Measurements from ENCODE around the gene C18orf32.
A peak's percentile ranks its signal among the peaks of the same experiment; 100 is the strongest.

The C18orf32 gene

DNA sequence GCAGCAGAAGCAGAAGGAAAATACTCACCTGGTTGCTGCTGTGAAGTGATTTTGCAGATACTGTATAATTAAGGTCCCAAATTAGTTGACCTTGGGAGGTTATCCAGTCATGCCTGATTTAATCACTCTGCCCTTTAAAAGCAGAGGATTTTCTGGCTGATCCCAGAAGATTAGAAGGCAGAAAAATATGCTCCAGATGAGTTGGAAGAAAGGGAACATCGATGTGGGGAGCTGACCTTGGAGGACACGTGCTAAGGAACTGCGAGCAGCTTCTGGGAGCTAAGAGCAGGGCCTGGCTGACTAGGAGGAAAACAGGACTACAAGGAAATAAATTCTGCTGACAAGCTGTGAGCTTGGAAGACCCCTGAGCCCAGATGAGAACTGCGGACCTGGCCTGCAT is 13.3 kb downstream of the C18orf32 start:
- H3K4me2 ChIP-seq: no peak overlapping the region
- H3K9ac ChIP-seq: no peak overlapping the region
- peaks cover 29% of the 10 kb centered on the region for H3K4me1 ChIP-seq
- TF ChIP-seq Cebpa-rat (IDR thresholded peaks at IDR 0.05): no peak
- no peaks in the 10 kb centered on the region for H4K20me1 ChIP-seq
- H3K27me3 ChIP-seq: no peaks in the 10 kb centered on the region
- H3K27ac ChIP-seq: no peak overlapping the region
- H3K9me3 ChIP-seq: no peaks in the 10 kb centered on the region; the same call in 1 of the 2 replicates
- no peak overlapping the region for H3K4me3 ChIP-seq
- H3K36me3 ChIP-seq: peaks cover 8% of the 10 kb centered on the region

DNA sequence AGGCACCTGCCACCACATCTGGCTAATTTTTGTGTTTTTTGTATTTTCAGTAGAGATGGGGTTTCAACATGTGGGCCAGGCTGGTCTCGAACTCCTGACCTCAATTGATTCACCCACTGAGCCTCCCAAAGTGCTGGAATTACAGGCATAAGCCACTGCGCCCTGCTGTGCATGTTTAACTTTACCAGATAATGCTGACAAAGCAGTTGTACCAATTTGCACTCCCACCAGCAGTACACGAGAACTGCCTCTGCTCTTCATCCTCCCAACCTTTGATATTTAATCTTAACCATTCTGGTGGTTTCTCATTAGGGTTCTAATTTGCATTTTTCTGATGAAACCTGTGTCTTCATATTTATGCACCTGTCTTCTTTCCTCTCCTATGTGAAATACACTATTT is 14.6 kb downstream of the C18orf32 start:
- H3K4me3 ChIP-seq: no peak overlapping the region
- TF ChIP-seq Cebpa-rat (IDR thresholded peaks at IDR 0.05): no peak
- no peaks in the 10 kb centered on the region for H3K36me3 ChIP-seq
- no peaks in the 10 kb centered on the region for H4K20me1 ChIP-seq
- H3K4me1 ChIP-seq: peaks cover 21% of the 10 kb centered on the region
- H3K9me3 ChIP-seq: no peaks in the 10 kb centered on the region; the same call in 1 of the 2 replicates
- H3K4me2 ChIP-seq: no peak overlapping the region
- no peaks in the 10 kb centered on the region for H3K27me3 ChIP-seq
- no peak overlapping the region for H3K27ac ChIP-seq
- H3K9ac ChIP-seq: no peak overlapping the region

DNA sequence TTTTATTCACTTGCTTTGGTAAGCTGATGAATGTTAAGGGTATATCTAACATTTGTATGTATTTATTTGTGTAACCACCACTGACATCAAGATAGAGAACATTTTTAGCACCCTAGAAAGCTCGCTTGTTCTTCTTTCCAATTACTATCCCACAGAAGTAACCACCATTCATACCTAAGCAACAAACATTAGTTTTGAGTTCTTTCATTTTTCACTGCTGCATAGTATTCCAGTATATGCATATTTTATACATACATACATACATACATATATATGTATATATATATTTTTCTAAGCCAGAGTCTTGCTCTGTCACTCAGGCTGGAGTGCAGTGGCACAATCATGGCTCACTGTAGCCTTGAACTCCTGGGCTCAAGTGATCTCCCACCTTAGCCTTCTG is 15.5 kb downstream of the C18orf32 start:
- no peak overlapping the region for H3K4me3 ChIP-seq
- H3K27ac ChIP-seq: no peak overlapping the region
- H3K9ac ChIP-seq: no peak overlapping the region
- H3K27me3 ChIP-seq: no peaks in the 10 kb centered on the region
- no peak for TF ChIP-seq Cebpa-rat (IDR thresholded peaks at IDR 0.05)
- no peak overlapping the region for H3K4me2 ChIP-seq
- H3K36me3 ChIP-seq: no peaks in the 10 kb centered on the region
- H3K4me1 ChIP-seq: peaks cover 12% of the 10 kb centered on the region
- H3K9me3 ChIP-seq: no peaks in the 10 kb centered on the region; the same call in 1 of the 2 replicates
- no peaks in the 10 kb centered on the region for H4K20me1 ChIP-seq

DNA sequence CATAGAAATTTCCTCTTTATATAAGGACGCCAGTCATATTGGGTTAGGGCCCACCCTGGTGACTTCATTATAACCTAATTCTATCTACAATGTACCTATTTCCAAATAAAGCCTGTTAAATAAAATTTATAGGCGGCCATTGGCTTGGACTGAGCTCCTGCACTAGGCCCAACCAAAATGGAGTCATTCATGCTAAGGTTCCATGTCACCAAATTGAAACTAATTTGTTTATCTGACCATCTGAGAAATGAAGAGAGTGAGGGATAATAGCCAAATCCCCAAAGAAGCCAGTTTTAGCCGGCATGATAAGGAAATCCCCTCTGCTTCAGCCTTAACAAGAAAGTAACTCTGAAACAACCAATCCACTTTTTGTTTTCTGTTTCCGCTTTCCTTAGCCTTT is 19.4 kb downstream of the C18orf32 start:
- H3K4me3 ChIP-seq: no peak overlapping the region
- H3K27me3 ChIP-seq: no peaks in the 10 kb centered on the region
- no peak overlapping the region for H3K4me2 ChIP-seq
- no peaks in the 10 kb centered on the region; the same call in 1 of the 2 replicates for H3K9me3 ChIP-seq
- no peak overlapping the region for H3K9ac ChIP-seq
- H3K4me1 ChIP-seq: no peaks in the 10 kb centered on the region
- no peaks in the 10 kb centered on the region for H4K20me1 ChIP-seq
- H3K27ac ChIP-seq: no peak overlapping the region
- TF ChIP-seq Cebpa-rat (IDR thresholded peaks at IDR 0.05): no peak
- no peaks in the 10 kb centered on the region for H3K36me3 ChIP-seq

DNA sequence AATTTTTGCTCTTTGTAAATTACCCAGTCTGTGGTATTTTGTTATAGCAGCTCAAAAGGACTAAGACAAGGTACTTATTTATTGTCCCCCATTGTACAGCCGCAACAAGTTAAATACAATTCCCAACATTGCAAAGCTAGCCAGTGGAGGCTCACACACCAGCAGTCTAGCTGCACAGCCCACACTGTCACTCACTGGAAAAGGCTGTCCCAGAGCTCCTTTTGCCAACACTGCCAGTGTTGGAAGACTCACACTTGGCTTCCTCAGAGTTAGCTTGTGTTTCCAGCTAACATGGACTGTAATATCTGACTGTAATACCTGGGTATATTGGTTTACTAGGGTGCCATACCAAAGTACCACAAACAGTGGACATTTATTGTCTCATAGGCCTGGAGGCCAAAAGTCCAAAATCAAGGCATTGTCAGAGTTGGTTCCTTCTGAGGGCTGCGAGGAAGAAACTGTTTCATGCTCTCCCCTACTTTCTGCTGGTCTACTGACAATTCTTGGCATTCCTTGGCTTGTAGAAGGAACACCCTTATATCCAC is 19.9 kb downstream of the C18orf32 start:
- H3K36me3 ChIP-seq: no peaks in the 10 kb centered on the region
- H3K4me3 ChIP-seq: no peak overlapping the region
- no peak overlapping the region for H3K27ac ChIP-seq
- H3K4me1 ChIP-seq: no peaks in the 10 kb centered on the region
- H3K27me3 ChIP-seq: no peaks in the 10 kb centered on the region
- H3K9ac ChIP-seq: no peak overlapping the region
- no peaks in the 10 kb centered on the region for H4K20me1 ChIP-seq
- H3K9me3 ChIP-seq: no peaks in the 10 kb centered on the region; the same call in 1 of the 2 replicates
- no peak for TF ChIP-seq Cebpa-rat (IDR thresholded peaks at IDR 0.05)
- H3K4me2 ChIP-seq: no peak overlapping the region

DNA sequence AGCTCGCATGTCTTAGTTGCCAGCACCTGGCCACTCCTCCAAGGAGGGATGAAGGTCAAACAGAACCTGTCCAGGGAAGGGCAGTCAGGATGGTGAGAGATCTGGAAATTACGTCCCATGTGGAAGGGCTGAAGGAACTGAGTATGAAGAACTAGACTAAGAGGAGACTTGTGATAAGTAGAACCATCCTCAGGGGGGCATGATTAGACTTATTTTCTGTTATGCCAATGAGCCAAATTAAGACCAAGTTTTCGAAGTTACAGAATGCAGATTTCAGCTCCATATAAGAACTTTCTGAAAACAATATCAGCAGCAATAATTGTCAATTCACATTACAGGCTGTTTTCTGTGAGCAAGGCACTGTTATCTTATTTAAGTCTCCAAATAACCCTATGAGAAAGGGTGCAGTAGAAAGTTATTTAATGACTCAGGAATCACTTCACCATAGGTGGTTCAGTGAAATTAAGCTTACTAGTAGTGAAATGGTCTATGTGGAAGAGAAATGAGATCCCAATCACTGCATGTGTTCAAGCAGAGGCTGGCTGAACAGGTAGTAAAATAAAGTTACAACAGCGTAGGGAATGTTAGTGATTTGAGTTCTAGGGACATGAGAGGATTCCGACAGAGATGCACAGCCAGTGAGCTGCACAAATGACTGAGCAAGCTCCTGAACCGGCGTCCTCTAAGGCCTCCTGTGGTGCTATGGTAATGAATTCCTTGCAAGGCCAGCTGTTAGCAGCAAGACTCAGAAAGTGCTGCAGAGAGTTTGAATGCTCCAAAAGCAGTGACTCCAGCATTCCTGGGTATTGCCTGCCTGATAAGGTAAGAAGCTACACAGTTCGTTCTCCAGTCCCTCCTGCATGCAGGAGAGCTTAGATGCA is 22.1 kb downstream of the C18orf32 start:
- no peaks in the 10 kb centered on the region for H3K27me3 ChIP-seq
- H3K4me2 ChIP-seq: no peak overlapping the region
- H3K4me1 ChIP-seq: peaks cover 7% of the 10 kb centered on the region
- H3K4me3 ChIP-seq: no peak overlapping the region
- no peak for TF ChIP-seq Cebpa-rat (IDR thresholded peaks at IDR 0.05)
- no peaks in the 10 kb centered on the region for H3K36me3 ChIP-seq
- H3K9me3 ChIP-seq: no peaks in the 10 kb centered on the region
- no peaks in the 10 kb centered on the region for H4K20me1 ChIP-seq
- H3K27ac ChIP-seq: no peak overlapping the region
- 0 out of 2 replicates have a peak overlapping the region, but pooled peaks have one; percentile 2 for H3K9ac ChIP-seq

DNA sequence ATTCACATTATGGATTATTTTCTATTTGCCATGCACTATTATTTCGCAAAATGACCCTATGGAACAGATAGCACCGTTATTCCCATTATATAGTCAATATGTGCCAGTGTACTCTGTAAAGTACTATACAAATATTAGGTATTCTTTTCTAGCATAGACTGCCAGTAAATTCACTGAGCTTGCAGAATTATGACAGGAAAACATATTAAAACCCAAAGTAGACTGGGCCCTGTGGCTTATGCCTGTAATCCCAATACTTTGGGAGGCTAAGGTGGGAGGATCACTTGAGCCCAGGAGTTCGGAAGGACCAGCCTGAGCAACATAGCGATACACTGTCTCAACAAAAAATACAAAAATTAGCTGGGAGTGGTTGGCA is 25.4 kb downstream of the C18orf32 start:
- H3K4me3 ChIP-seq: no peak overlapping the region
- H4K20me1 ChIP-seq: peaks cover 31% of the 10 kb centered on the region
- no peak overlapping the region for H3K27ac ChIP-seq
- no peak for TF ChIP-seq Cebpa-rat (IDR thresholded peaks at IDR 0.05)
- no peaks in the 10 kb centered on the region for H3K9me3 ChIP-seq
- H3K27me3 ChIP-seq: no peaks in the 10 kb centered on the region
- peaks cover 4% of the 10 kb centered on the region; the same call in 1 of the 2 replicates for H3K36me3 ChIP-seq
- no peak overlapping the region for H3K4me2 ChIP-seq
- H3K4me1 ChIP-seq: peaks cover 26% of the 10 kb centered on the region
- H3K9ac ChIP-seq: no peak overlapping the region

DNA sequence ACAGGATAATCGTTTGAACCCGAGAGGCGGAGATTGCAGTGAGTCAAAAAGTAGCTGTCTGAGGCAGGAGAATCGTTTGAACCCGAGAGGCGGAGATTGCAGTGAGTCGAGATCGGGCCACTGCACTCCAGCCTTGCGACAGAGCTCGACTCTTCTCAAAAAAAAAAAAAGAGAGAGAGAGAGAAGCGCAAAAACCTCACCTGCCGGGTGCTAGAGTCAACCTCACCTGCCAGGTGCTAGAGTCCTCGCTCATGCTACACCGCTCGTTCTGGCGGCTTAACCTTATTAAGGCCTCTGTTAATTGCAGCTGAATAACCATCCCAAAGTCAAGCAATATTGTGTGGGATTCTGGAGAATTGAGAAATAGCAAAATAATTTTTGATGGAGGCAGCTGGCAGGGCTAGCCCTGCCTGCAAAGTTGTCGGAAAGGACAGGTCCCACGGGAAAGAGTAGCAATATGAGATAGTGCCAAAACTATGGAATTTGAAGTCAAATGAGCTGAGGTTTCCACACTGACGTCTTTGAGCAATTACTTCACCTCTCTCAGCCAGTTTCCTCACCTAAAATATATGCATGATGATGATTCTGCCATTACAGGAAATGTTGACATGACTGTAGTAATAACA is 25.9 kb downstream of the C18orf32 start:
- Histone ChIP-seq H4K20me1 (peaks cover 36% of the 10 kb centered on the region), H3K27ac (peak overlapping the region; percentile 90; the same call in 1 of the 2 replicates), H3K4me1 (peaks cover 26% of the 10 kb centered on the region), H3K4me2 (peak overlapping the region; percentile 83), H3K27me3 (no peaks in the 10 kb centered on the region), H3K9me3 (no peaks in the 10 kb centered on the region), H3K36me3 (peaks cover 4% of the 10 kb centered on the region; the same call in 1 of the 2 replicates), H3K4me3 (peak overlapping the region; percentile 97), H3K9ac (peak overlapping the region; percentile 92; the same call in 1 of the 2 replicates)
- TF ChIP-seq Cebpa-rat (IDR thresholded peaks at IDR 0.05): no peak

DNA sequence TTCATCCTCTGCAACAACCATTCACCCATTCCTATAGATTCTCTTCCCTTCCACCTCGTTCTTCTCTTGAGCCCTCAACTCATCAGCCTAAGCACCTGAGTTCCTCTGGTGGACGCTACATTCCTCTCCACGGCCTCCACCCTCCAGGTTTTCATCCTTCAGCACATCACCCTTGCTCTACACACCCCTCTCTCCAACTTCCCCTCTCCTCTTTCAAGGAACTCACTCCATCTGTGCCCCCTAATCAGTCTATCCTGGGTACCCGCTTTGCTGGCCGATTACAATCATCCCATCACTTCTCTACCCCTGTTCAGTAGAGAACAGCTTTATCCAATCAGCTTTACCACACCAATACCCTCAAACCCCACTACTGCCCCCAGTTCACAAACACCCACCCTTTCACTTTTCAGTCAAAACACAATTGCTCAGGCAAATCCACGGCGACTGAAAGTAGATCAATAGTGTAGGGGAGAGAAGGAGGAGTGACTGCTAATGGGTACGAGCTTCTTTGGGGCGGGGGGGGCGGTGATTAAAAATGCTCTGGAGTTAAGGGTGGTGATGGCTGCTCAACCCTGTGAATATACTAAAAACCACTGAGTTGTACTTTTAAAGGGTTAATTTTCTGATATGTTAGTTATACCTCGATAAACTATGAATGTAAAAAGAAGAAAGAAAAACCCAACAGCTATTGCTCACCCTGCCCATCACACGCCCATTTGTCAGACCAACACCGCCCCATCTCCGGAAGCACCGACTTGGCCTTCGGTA is 27.4 kb downstream of the C18orf32 start:
- Histone ChIP-seq H3K9ac (peak overlapping the region; percentile 92), H3K4me1 (peaks cover 26% of the 10 kb centered on the region), H3K4me2 (peak overlapping the region; percentile 83), H3K36me3 (peaks cover 5% of the 10 kb centered on the region), H3K27me3 (no peaks in the 10 kb centered on the region), H3K27ac (peak overlapping the region; percentile 90), H3K9me3 (peaks cover 5% of the 10 kb centered on the region; the same call in 1 of the 2 replicates), H3K4me3 (peak overlapping the region; percentile 97), H4K20me1 (peaks cover 38% of the 10 kb centered on the region)
- no peak for TF ChIP-seq Cebpa-rat (IDR thresholded peaks at IDR 0.05)
